ENCODE data around the gene ASPSCR1.

Gene ASPSCR1

DNA sequence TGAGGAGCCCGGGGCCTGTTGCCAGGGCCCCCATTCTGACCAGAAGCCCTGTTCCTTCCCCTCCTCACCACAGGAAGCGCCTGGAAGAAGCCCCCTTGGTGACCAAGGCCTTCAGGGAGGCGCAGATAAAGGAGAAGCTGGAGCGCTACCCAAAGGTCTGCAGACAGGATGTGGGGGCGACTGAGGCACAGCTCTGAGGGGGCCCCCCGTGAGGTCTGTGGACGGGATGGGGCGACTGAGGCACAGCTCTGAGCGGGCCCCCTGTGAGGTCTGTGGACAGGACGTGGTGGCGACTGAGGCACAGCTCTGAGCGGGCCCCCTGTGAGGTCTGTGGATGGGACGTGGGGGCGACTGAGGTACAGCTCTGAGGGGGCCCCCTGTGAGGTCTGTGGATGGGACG, 32.0 kb downstream of the ASPSCR1 start:
- no peak overlapping the region for H3K4me3 ChIP-seq (replicated peaks; ENCODE audit: low read depth, low read length)
- TF ChIP-seq, protein P1, sequence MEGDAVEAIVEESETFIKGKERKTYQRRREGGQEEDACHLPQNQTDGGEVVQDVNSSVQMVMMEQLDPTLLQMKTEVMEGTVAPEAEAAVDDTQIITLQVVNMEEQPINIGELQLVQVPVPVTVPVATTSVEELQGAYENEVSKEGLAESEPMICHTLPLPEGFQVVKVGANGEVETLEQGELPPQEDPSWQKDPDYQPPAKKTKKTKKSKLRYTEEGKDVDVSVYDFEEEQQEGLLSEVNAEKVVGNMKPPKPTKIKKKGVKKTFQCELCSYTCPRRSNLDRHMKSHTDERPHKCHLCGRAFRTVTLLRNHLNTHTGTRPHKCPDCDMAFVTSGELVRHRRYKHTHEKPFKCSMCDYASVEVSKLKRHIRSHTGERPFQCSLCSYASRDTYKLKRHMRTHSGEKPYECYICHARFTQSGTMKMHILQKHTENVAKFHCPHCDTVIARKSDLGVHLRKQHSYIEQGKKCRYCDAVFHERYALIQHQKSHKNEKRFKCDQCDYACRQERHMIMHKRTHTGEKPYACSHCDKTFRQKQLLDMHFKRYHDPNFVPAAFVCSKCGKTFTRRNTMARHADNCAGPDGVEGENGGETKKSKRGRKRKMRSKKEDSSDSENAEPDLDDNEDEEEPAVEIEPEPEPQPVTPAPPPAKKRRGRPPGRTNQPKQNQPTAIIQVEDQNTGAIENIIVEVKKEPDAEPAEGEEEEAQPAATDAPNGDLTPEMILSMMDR (IDR thresholded peaks at IDR 0.05; ENCODE audit: low read length, missing control alignments) = no peak
- DNase-seq (ENCODE audit: low read depth) = no peak

GRCh38 chr17:82010575-82011525, 33.4 kb downstream of the ASPSCR1 start:
- TF ChIP-seq, protein P1 (IDR thresholded peaks at IDR 0.05; ENCODE audit: low read length, missing control alignments) = no peak
- DNase-seq (ENCODE audit: low read depth) = no peak
- no peak overlapping the region for H3K4me3 ChIP-seq (replicated peaks; ENCODE audit: low read depth, low read length)

GRCh38 chr17:82011617-82012187, 34.3 kb downstream of the ASPSCR1 start:
- TF ChIP-seq, protein P1 (IDR thresholded peaks at IDR 0.05; ENCODE audit: low read length, missing control alignments) = no peak
- H3K4me3 ChIP-seq (replicated peaks; ENCODE audit: low read depth, low read length) = no peak overlapping the region
- no peak for DNase-seq (ENCODE audit: low read depth)

GRCh38 chr17:82012261-82012639, 34.8 kb downstream of the ASPSCR1 start:
- DNase-seq (ENCODE audit: low read depth) = no peak
- TF ChIP-seq, protein P1 (IDR thresholded peaks at IDR 0.05; ENCODE audit: low read length, missing control alignments) = no peak
- H3K4me3 ChIP-seq (replicated peaks; ENCODE audit: low read depth, low read length) = no peak overlapping the region

DNA sequence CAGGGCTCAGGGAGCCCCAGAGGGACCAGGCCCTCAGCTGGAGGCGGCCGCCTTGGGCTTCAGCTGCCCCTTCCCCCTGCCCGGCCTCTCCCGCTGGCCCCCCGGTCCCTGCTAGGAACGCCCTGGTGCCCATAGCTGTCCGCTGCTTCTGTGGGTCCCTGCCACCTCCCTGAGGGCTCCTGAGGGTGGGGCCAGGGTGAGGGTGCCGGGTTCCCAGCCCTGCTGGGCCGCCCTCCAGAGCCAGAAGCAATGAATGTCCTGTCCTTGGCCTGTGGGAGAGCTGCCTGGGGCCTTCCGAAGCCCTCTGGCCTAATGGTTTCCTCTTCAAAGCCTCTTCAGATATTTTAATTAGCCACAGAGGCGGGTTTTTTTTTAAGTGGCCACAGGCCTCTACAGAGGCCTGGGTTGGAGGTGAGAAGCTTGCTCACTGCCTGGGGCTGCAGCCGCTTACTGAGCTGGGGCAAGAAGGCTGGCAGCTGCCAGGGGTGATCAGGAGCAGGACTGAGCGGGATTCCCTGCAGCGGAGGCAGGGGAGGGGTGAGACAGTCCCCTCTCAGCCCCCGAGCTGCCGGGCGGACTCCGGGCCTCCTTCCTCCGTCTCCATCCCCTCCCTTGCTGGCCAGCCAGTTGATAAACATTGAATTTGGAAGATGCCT, 35.3 kb downstream of the ASPSCR1 start:
- TF ChIP-seq, protein P1 (IDR thresholded peaks at IDR 0.05; ENCODE audit: low read length, missing control alignments) = no peak
- no peak for DNase-seq (ENCODE audit: low read depth)
- no peak overlapping the region for H3K4me3 ChIP-seq (replicated peaks; ENCODE audit: low read depth, low read length)

- H3K4me3 ChIP-seq (replicated peaks; ENCODE audit: low read depth, low read length) = no peak overlapping the region
- DNase-seq (ENCODE audit: low read depth) = no peak
- TF ChIP-seq, protein P1 (IDR thresholded peaks at IDR 0.05; ENCODE audit: low read length, missing control alignments) = no peak
Measured at GRCh38 chr17:82013341-82013740, 35.9 kb downstream of the ASPSCR1 start.
